Measurements from ENCODE around the gene ADGRA1.
A peak's percentile ranks its signal among the peaks of the same experiment; 100 is the strongest.

The ADGRA1 gene

DNA sequence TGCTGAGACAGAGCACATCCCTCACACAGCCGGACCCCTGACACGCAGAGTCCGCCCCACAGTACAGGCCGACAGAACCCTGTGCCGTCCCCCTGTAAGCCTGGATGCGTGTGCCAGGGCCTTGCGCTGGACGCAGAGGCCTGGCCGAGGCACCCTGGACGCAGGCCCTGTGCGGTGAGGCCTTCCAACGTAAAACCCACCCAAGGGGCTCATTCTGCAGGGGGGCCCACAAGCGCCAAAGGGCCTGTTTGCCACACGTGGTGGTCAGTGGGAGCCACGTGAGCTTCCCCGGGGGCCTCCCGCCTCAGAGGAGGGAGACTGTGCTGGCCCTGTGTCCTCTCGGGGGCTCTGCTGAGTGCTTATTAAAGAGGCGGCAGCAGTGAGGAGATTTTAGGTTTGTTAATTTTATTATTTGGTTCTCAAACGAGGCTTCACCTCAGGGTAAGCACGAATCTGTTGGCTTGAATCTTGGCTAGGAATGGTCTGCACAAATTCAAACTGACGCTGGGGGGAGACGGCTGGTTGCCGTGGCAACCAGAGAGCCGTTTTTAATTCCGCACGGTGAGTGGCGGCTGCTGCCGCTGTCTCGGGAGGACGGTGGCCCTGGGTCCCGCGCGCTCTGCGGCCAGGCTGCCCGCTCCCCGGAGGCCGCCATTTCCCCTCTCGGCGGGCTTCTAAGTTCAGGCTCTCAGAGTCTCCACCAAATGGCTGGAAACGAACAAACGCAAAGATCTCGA lies 4.9 kb upstream of the ADGRA1 start:
- Histone ChIP-seq H3K23ac (ENCODE audit: low read length in 2 of 2) (no peak overlapping the region), H3K4me3 (ENCODE audit: insufficient read depth in 1 of 2, low read depth in 1 of 2, low read length in 2 of 2) (no peak overlapping the region), H2BK120ac (ENCODE audit: low read depth, low read length) (no peak overlapping the region), H2BK15ac (ENCODE audit: low read depth, poor library complexity, severe bottlenecking) (no peak overlapping the region), H3K18ac (ENCODE audit: low read depth in 1 of 2, low read length in 2 of 2) (no peak overlapping the region), H3K36me3 (ENCODE audit: control insufficient read depth in 1 of 2, insufficient read depth in 2 of 2, low read depth in 1 of 2, low read length in 2 of 2) (no peaks in the 10 kb centered on the region), H4K8ac (ENCODE audit: low read length) (no peak overlapping the region), H2AFZ (ENCODE audit: low read depth, low read length) (no peak overlapping the region), H3K14ac (ENCODE audit: low read length in 2 of 2) (no peak overlapping the region), H3K4me1 (ENCODE audit: control insufficient read depth, insufficient read depth, low read depth, low read length) (peaks cover 4% of the 10 kb centered on the region), H2BK5ac (ENCODE audit: low read depth, low read length, poor library complexity, severe bottlenecking) (no peak overlapping the region), H3K27ac (ENCODE audit: low read length, poor library complexity, severe bottlenecking) (no peak overlapping the region), H3K9me3 (ENCODE audit: control insufficient read depth, low read length) (no peaks in the 10 kb centered on the region), H3K4ac (ENCODE audit: low read depth in 1 of 2, low read length in 2 of 2) (no peak overlapping the region), H3K9ac (ENCODE audit: low read length) (no peak overlapping the region), H4K91ac (ENCODE audit: low read length) (no peak overlapping the region), H3K4me2 (ENCODE audit: low read length, poor library complexity, severe bottlenecking) (no peak overlapping the region), H2BK12ac (ENCODE audit: low read length in 2 of 2) (no peak overlapping the region), H3K79me1 (replicated peaks; ENCODE audit: low read length, poor library complexity, severe bottlenecking) (no peaks in the 10 kb centered on the region), H2AK5ac (ENCODE audit: low read length, severe bottlenecking) (no peak overlapping the region), H3K27me3 (ENCODE audit: control insufficient read depth in 1 of 2, insufficient read depth in 1 of 2, low read length in 2 of 2) (peaks cover 18 to 69% of the 10 kb centered on the region in 2 experiments)
- 82% methylated on average over 43 of the region's 43 CpGs for WGBS
- DNase-seq = no peak

DNA sequence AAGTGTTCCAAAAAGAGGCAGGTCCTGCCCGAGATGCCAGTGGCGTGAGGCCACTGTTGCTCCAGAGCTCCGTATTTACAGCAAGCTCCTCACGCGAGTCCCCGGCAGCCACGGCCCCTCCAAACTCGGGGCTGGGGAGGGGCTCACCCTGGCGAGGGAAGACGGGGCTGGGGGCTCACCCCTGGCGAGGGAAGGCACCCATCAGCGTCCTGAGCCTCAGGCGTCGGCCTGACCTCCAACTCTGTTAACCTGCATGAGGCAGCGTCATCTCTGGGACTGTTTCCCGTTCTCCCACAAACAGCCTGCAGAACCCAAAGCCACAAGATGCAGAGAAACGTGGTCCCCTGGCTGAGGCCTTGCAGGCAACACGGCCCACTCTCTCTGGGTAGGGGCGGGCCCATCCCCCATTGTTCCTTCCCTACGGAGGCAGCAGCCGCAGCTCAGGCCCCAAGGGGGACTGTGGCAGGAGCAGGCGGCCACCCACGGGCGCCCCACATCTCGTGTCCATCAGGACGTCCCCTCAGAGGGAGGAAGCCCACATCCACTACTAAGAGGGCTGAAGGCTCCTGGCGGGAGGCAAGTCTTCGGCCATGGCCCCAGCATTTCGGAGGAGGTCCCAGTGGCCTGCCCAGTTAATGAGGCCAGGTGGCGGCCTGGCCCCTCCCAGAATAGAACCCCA lies 4.2 kb upstream of the ADGRA1 start:
- Histone ChIP-seq H3K4me3 (ENCODE audit: insufficient read depth in 1 of 2, low read depth in 1 of 2, low read length in 2 of 2) (no peak overlapping the region), H3K18ac (ENCODE audit: low read depth in 1 of 2, low read length in 2 of 2) (no peak overlapping the region), H3K79me1 (replicated peaks; ENCODE audit: low read length, poor library complexity, severe bottlenecking) (no peaks in the 10 kb centered on the region), H3K14ac (ENCODE audit: low read length in 2 of 2) (no peak overlapping the region), H4K8ac (ENCODE audit: low read length) (no peak overlapping the region), H2BK5ac (ENCODE audit: low read depth, low read length, poor library complexity, severe bottlenecking) (no peak overlapping the region), H3K27me3 (ENCODE audit: control insufficient read depth in 1 of 2, insufficient read depth in 1 of 2, low read length in 2 of 2) (peaks cover 18 to 69% of the 10 kb centered on the region in 2 experiments), H3K27ac (ENCODE audit: low read length, poor library complexity, severe bottlenecking) (no peak overlapping the region), H3K4me1 (ENCODE audit: control insufficient read depth, insufficient read depth, low read depth, low read length) (peaks cover 9% of the 10 kb centered on the region), H2AK5ac (ENCODE audit: low read length, severe bottlenecking) (no peak overlapping the region), H3K36me3 (ENCODE audit: control insufficient read depth in 1 of 2, insufficient read depth in 2 of 2, low read depth in 1 of 2, low read length in 2 of 2) (no peaks in the 10 kb centered on the region), H3K4ac (ENCODE audit: low read depth in 1 of 2, low read length in 2 of 2) (no peak overlapping the region), H3K9ac (ENCODE audit: low read length) (no peak overlapping the region), H2BK120ac (ENCODE audit: low read depth, low read length) (no peak overlapping the region), H2AFZ (ENCODE audit: low read depth, low read length) (no peak overlapping the region), H3K9me3 (ENCODE audit: control insufficient read depth, low read length) (no peaks in the 10 kb centered on the region), H2BK15ac (ENCODE audit: low read depth, poor library complexity, severe bottlenecking) (no peak overlapping the region), H3K4me2 (ENCODE audit: low read length, poor library complexity, severe bottlenecking) (no peak overlapping the region), H2BK12ac (ENCODE audit: low read length in 2 of 2) (no peak overlapping the region), H4K91ac (ENCODE audit: low read length) (peak overlapping the region; percentile 5), H3K23ac (ENCODE audit: low read length in 2 of 2) (no peak overlapping the region)
- DNase-seq = no peak
- WGBS = 82% methylated on average over 30 of the region's 30 CpGs

DNA sequence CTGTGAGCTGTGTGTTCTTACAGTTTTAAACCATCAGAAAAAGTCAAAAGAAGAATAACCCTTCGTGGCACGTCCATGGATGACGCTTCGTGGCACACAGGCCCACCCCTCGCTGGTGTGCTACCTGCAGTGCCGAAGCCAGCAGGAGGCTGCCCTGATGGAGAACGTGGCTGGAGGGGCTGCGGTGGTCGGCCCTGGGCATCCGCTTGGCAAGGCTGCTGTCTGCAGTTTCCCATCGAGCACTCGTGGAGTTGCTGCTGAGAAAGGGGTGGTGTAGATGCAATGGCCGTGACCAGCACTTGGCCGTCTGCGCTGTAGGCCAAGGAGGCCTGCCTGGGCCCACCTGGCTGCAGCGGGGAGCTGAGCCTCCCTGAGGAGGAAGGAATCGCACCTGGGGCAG lies 3.2 kb upstream of the ADGRA1 start:
- 83% methylated on average over 17 of the region's 17 CpGs for WGBS
- Histone ChIP-seq H3K9ac (ENCODE audit: low read length) (no peak overlapping the region), H2BK5ac (ENCODE audit: low read depth, low read length, poor library complexity, severe bottlenecking) (no peak overlapping the region), H3K4ac (ENCODE audit: low read depth in 1 of 2, low read length in 2 of 2) (no peak overlapping the region), H4K91ac (ENCODE audit: low read length) (no peak overlapping the region), H4K8ac (ENCODE audit: low read length) (no peak overlapping the region), H3K14ac (ENCODE audit: low read length in 2 of 2) (no peak overlapping the region), H3K36me3 (ENCODE audit: control insufficient read depth in 1 of 2, insufficient read depth in 2 of 2, low read depth in 1 of 2, low read length in 2 of 2) (no peaks in the 10 kb centered on the region), H3K4me2 (ENCODE audit: low read length, poor library complexity, severe bottlenecking) (no peak overlapping the region), H2BK120ac (ENCODE audit: low read depth, low read length) (no peak overlapping the region), H3K18ac (ENCODE audit: low read depth in 1 of 2, low read length in 2 of 2) (no peak overlapping the region), H3K79me1 (replicated peaks; ENCODE audit: low read length, poor library complexity, severe bottlenecking) (no peaks in the 10 kb centered on the region), H3K27me3 (ENCODE audit: control insufficient read depth in 1 of 2, insufficient read depth in 1 of 2, low read length in 2 of 2) (peaks cover 27 to 76% of the 10 kb centered on the region in 2 experiments), H2AK5ac (ENCODE audit: low read length, severe bottlenecking) (no peak overlapping the region), H3K4me1 (ENCODE audit: control insufficient read depth, insufficient read depth, low read depth, low read length) (peaks cover 9% of the 10 kb centered on the region), H3K4me3 (ENCODE audit: insufficient read depth in 1 of 2, low read depth in 1 of 2, low read length in 2 of 2) (no peak overlapping the region), H3K23ac (ENCODE audit: low read length in 2 of 2) (no peak overlapping the region), H3K9me3 (ENCODE audit: control insufficient read depth, low read length) (no peaks in the 10 kb centered on the region), H2BK12ac (ENCODE audit: low read length in 2 of 2) (no peak overlapping the region), H2BK15ac (ENCODE audit: low read depth, poor library complexity, severe bottlenecking) (no peak overlapping the region), H3K27ac (ENCODE audit: low read length, poor library complexity, severe bottlenecking) (no peak overlapping the region), H2AFZ (ENCODE audit: low read depth, low read length) (no peak overlapping the region)
- no peak for DNase-seq

DNA sequence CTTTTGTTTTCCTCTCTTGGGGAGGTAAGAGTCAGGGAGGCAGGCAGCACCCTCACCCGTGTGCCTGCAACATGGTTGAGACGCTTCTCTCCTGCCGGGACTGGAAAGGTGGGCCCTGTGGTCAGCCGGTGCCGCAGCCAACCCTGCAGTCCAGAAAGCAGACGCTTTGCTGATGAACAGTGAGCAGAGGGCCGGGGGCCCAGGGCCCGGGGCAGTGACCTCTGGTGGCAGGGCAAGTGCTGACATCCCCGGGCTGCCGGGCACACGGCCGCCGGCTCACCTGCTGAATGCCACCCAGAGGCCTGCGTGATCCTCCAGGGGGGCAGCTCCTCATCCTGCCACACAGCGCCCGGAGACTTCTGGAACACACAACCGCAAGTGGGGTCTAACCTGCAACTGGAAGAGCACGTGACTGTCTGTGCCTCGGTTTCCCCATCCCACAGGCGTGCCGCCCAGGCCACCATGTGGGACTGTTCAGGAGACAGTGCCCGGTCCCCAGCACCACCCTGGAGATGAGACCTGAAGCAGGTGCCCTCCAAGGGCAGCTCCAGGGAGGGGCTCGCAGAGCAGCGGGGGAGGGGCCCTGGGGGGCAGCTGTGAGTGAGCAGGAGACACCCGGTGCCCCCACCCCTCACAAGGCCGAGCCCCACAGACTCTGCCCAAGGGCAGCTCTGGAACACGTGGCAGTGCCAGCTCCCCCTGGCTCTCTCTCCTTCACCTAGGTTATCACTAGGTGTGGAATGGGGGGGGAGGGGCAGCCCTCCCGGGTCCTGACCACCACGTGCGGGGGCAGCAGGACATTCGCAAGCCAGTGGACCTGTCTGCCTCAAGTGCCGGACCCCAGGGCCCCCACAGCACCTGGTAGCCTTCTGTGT lies 2.2 kb upstream of the ADGRA1 start:
- Histone ChIP-seq H3K9me3 (ENCODE audit: control insufficient read depth, low read length) (no peaks in the 10 kb centered on the region), H3K4me1 (ENCODE audit: control insufficient read depth, insufficient read depth, low read depth, low read length) (peaks cover 9% of the 10 kb centered on the region), H2BK120ac (ENCODE audit: low read depth, low read length) (no peak overlapping the region), H3K79me1 (replicated peaks; ENCODE audit: low read length, poor library complexity, severe bottlenecking) (no peaks in the 10 kb centered on the region), H2AK5ac (ENCODE audit: low read length, severe bottlenecking) (no peak overlapping the region), H3K36me3 (ENCODE audit: control insufficient read depth in 1 of 2, insufficient read depth in 2 of 2, low read depth in 1 of 2, low read length in 2 of 2) (no peaks in the 10 kb centered on the region), H2BK12ac (ENCODE audit: low read length in 2 of 2) (no peak overlapping the region), H4K8ac (ENCODE audit: low read length) (no peak overlapping the region), H3K4me2 (ENCODE audit: low read length, poor library complexity, severe bottlenecking) (no peak overlapping the region), H3K27ac (ENCODE audit: low read length, poor library complexity, severe bottlenecking) (no peak overlapping the region), H3K4ac (ENCODE audit: low read depth in 1 of 2, low read length in 2 of 2) (no peak overlapping the region), H3K4me3 (ENCODE audit: insufficient read depth in 1 of 2, low read depth in 1 of 2, low read length in 2 of 2) (no peak overlapping the region), H3K14ac (ENCODE audit: low read length in 2 of 2) (no peak overlapping the region), H4K91ac (ENCODE audit: low read length) (no peak overlapping the region), H2AFZ (ENCODE audit: low read depth, low read length) (no peak overlapping the region), H3K18ac (ENCODE audit: low read depth in 1 of 2, low read length in 2 of 2) (no peak overlapping the region), H3K9ac (ENCODE audit: low read length) (no peak overlapping the region), H2BK5ac (ENCODE audit: low read depth, low read length, poor library complexity, severe bottlenecking) (no peak overlapping the region), H3K23ac (ENCODE audit: low read length in 2 of 2) (no peak overlapping the region), H2BK15ac (ENCODE audit: low read depth, poor library complexity, severe bottlenecking) (no peak overlapping the region), H3K27me3 (ENCODE audit: control insufficient read depth in 1 of 2, insufficient read depth in 1 of 2, low read length in 2 of 2) (peaks cover 37 to 80% of the 10 kb centered on the region in 2 experiments)
- DNase-seq = no peak
- WGBS = 79% methylated on average over 32 of the region's 32 CpGs

All from mesenchymal stem cell (in vitro differentiated cells and primary cell).